ENCODE results near the gene MTCL3.

MTCL3 gene

DNA sequence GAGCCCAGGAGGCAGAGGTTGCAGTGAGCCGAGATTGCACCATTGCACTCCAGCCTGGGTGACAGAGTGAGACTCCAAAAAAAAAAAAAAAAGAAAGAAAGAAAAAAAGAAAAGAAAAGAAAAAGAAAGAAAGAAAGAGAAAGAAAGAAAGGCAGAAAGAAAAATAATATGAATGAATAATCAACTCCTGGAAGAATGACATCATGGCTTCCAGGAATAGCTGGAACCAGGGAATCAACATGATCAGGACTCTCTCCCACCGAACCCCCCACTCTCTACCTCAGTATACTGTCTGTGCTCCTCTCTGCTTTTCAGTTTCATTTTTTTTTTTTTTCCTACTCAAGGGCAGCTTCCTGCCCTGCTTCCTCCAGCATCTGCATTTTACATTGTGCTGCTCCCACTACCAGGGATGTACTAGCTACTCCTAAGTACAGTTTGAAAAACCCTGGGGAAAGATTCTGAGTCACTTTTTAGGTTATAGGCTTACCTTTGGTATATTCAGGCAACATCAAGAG lies 19.7 kb upstream of the MTCL3 start:
- H3K9me3 ChIP-seq, result no peaks in the 10 kb centered on the region
- H3K27me3 ChIP-seq (replicated peaks in 1 of 7), result peaks cover 0 to 4% (median 0%) of the 10 kb centered on the region in 7 donors
- H3K4me1 ChIP-seq, result no peaks in the 10 kb centered on the region
- intact Hi-C loops (cut with DNase I; ENCODE audit: low total_unique reads), result loop anchor here (10.0 kb wide), 1 partner anchor 224 kb away; no protein-coding TSS in a partner anchor
- no peak overlapping the region for H3K4me3 ChIP-seq
- DNase-seq, result no peak
- H3K27ac ChIP-seq, result no peak overlapping the region
- 59 to 67% (median 62%) methylated on average over 2 of the region's 2 CpGs for WGBS, 5 donors
- no peak for TF ChIP-seq POLR2AphosphoS5 (IDR thresholded peaks at IDR 0.05)
- no peak for TF ChIP-seq POLR2A (IDR thresholded peaks at IDR 0.05)
- TF ChIP-seq CTCF (IDR thresholded peaks at IDR 0.05 in 8 of 11, conservative IDR thresholded peaks at IDR 0.05 in 3 of 11), result no peak
- H3K36me3 ChIP-seq, result no peaks in the 10 kb centered on the region

- 23 to 47% (median 31%) methylated on average over 3 of the region's 3 CpGs for WGBS, 5 donors
- H3K36me3 ChIP-seq, result no peaks in the 10 kb centered on the region
- no peak for TF ChIP-seq POLR2A (IDR thresholded peaks at IDR 0.05)
- no peak for TF ChIP-seq CTCF (IDR thresholded peaks at IDR 0.05 in 8 of 11, conservative IDR thresholded peaks at IDR 0.05 in 3 of 11)
- TF ChIP-seq POLR2AphosphoS5 (IDR thresholded peaks at IDR 0.05), result no peak
- H3K27me3 ChIP-seq (replicated peaks in 1 of 7), result peaks cover 0 to 8% (median 0%) of the 10 kb centered on the region in 7 donors
- no peaks in the 10 kb centered on the region for H3K4me1 ChIP-seq
- H3K9me3 ChIP-seq, result no peaks in the 10 kb centered on the region
- H3K27ac ChIP-seq, result no peak overlapping the region
- intact Hi-C loops (cut with DNase I; ENCODE audit: low total_unique reads), result loop anchor here (10.0 kb wide), 1 partner anchor 219 kb away; no protein-coding TSS in a partner anchor
- no peak overlapping the region for H3K4me3 ChIP-seq
- DNase-seq, result no peak
These were observed 14.6 kb upstream of the MTCL3 start for GRCh38 chr6:127533736-127534135.

- WGBS, 5 donors, result 88 to 97% (median 91%) methylated on average over 1 of the region's 1 CpG
These were observed 13.9 kb upstream of the MTCL3 start for GRCh38 chr6:127533011-127533410.

More at GRCh38 chr6:127533011-127533410, 13.9 kb upstream of the MTCL3 start:
- Histone ChIP-seq H3K27me3 (replicated peaks in 1 of 7) (peaks cover 0 to 4% (median 0%) of the 10 kb centered on the region in 7 donors), H3K27ac (no peak overlapping the region), H3K36me3 (no peaks in the 10 kb centered on the region), H3K4me3 (no peak overlapping the region), H3K9me3 (no peaks in the 10 kb centered on the region), H3K4me1 (no peaks in the 10 kb centered on the region)
- intact Hi-C loops (cut with DNase I; ENCODE audit: low total_unique reads), result loop anchor here (10.0 kb wide), 1 partner anchor 218 kb away; no protein-coding TSS in a partner anchor
- no peak for DNase-seq
- TF ChIP-seq POLR2AphosphoS5 (IDR thresholded peaks at IDR 0.05) (no peak), CTCF (IDR thresholded peaks at IDR 0.05 in 8 of 11, conservative IDR thresholded peaks at IDR 0.05 in 3 of 11) (no peak), POLR2A (IDR thresholded peaks at IDR 0.05) (no peak)

Data from spleen (tissue), 11 donors.